GM12878 (cell line): ENCODE measurements around the gene BTBD9. TPM values are rescaled to one million over a fixed set of nuclear protein-coding genes. Genes with fewer than 3 reads are reported as not detected.

ENCODE experiments used
- ATAC-seq: fragments of 200-7000 bp; cut with Tn5 transposase; 3 replicates; pipeline ENCODE4 v1.9.1; 2020; ENCODE audit warnings: mild to moderate bottlenecking, moderate library complexity
- BruUV-seq: library from RNA; stranded (reverse); fragments of 400-500 nt; replicated peaks from 2 replicates; lab custom pipeline; 2021; lab: Mats Ljungman, UMichigan
- CTCF ChIA-PET: fragments of 300-600 bp; sonication (Branson Sonifier 250); formaldehyde crosslinking; extraction: SDS; loops from one replicate; lab custom pipeline; 2021; ENCODE audit warnings: inconsistent platforms; lab: Yijun Ruan, JAX
- POLR2A ChIA-PET: fragments of 350-600 bp; formaldehyde crosslinking; extraction: SDS; loops from one replicate; lab custom pipeline; 2021; ENCODE audit warnings: inconsistent platforms; lab: Charles Lee
- RAD21 ChIA-PET: fragments of 300-600 bp; sonication (Branson Sonifier 250); formaldehyde crosslinking; loops from one replicate; lab custom pipeline; 2023; ENCODE audit warnings: antibody characterized with exemption; ENCODE audit not compliant: unreplicated experiment; lab: Charles Lee
- SMC1A ChIA-PET: fragments of 300-600 bp; sonication (Branson Sonifier 250); formaldehyde crosslinking; loops from one replicate; lab custom pipeline; 2023; ENCODE audit not compliant: unreplicated experiment, uncharacterized antibody; lab: Charles Lee
- DNase-seq: peaks from one replicate; pipeline ENCODE4 v3.0.0-alpha.2; 2011; ENCODE audit warnings: low read depth, low spot score
- FAIRE-seq: peaks from 3 replicates; lab custom pipeline; 2011; peaks lifted over from hg19 to GRCh38; lab: Jason Lieb, UNC
- H2AFZ ChIP-seq: 2 replicates; pipeline ENCODE4 v1.6.0; 2011; ENCODE audit warnings: low read depth, low read length, control low read depth; ENCODE audit not compliant: control insufficient read depth
- H3K27ac ChIP-seq: 2 replicates; pipeline ENCODE4 v1.5.1; 2011; ENCODE audit warnings: control low read depth; ENCODE audit not compliant: control insufficient read depth, insufficient read depth
- H3K27me3 ChIP-seq, 2 experiments: replicated peaks in 1 of 2; 2 replicates each; pipeline versions ENCODE4 v1.6.0 to v1.6.1; 2011; ENCODE audit warnings: low read length in 1 of 2; ENCODE audit not compliant: control insufficient read depth in 2 of 2, insufficient read depth in 2 of 2
- H3K36me3 ChIP-seq, 2 experiments: 2 replicates each; pipeline ENCODE4 v1.5.1; 2011; ENCODE audit warnings: low read length in 1 of 2; ENCODE audit not compliant: control insufficient read depth in 2 of 2, insufficient read depth in 2 of 2
- H3K4me1 ChIP-seq: 2 replicates; pipeline ENCODE4 v1.6.1; 2011; ENCODE audit warnings: mild to moderate bottlenecking, low read length, moderate library complexity, mixed read lengths; ENCODE audit not compliant: control insufficient read depth, insufficient read depth
- H3K4me2 ChIP-seq: 2 replicates; pipeline ENCODE4 v1.6.0; 2011; ENCODE audit warnings: control low read depth; ENCODE audit not compliant: control insufficient read depth, insufficient read depth
- H3K4me3 ChIP-seq: fragments of 200-600 bp; sonication (generic); 2 replicates; pipeline ENCODE4 v1.5.1; 2016
- H3K79me2 ChIP-seq: 2 replicates; pipeline ENCODE4 v1.6.0; 2011; ENCODE audit warnings: low read length; ENCODE audit not compliant: control insufficient read depth, insufficient read depth
- H3K9ac ChIP-seq: 2 replicates; pipeline ENCODE4 v1.8.0; 2011; ENCODE audit warnings: low read length, control low read depth, mixed read lengths; ENCODE audit not compliant: control insufficient read depth, insufficient read depth
- H3K9me3 ChIP-seq: replicated peaks from 3 replicates; pipeline ENCODE4 v1.5.1; 2011; ENCODE audit warnings: mild to moderate bottlenecking, low read length; ENCODE audit not compliant: control insufficient read depth, insufficient read depth
- H4K20me1 ChIP-seq: 2 replicates; pipeline ENCODE4 v1.6.0; 2011; ENCODE audit not compliant: control insufficient read depth, insufficient read depth
- BRCA1 ChIP-seq: IDR thresholded peaks from 2 replicates; pipeline ENCODE4 v1.6.1; 2011; ENCODE audit warnings: low read depth, low read length, improper control_type of control experiment
- CREM ChIP-seq: IDR thresholded peaks from 2 replicates; pipeline ENCODE4 v1.6.1; 2014; ENCODE audit warnings: antibody characterized with exemption, low read depth
- E4F1 ChIP-seq: fragments of 450-650 bp; IDR thresholded peaks from 2 replicates; pipeline ENCODE4 v1.6.1; 2018; ENCODE audit warnings: borderline replicate concordance, mild to moderate bottlenecking; ENCODE audit not compliant: partially characterized antibody
- FOS ChIP-seq: IDR thresholded peaks from 3 replicates; pipeline ENCODE4 v1.6.1; 2011; ENCODE audit warnings: borderline replicate concordance; ENCODE audit not compliant: insufficient read length; ENCODE audit errors: extremely low read depth
- JUNB ChIP-seq: IDR thresholded peaks from 2 replicates; pipeline ENCODE4 v1.6.1; 2016; ENCODE audit warnings: antibody characterized with exemption, mild to moderate bottlenecking
- MEF2B ChIP-seq: fragments of 450-650 bp; IDR thresholded peaks from 2 replicates; pipeline ENCODE4 v1.6.1; 2018; ENCODE audit warnings: mild to moderate bottlenecking, moderate library complexity; ENCODE audit not compliant: partially characterized antibody, poor library complexity, severe bottlenecking
- PML ChIP-seq: IDR thresholded peaks from 2 replicates; pipeline ENCODE4 v1.6.1; 2012; ENCODE audit warnings: low read length, inconsistent platforms
- POLR2A ChIP-seq: IDR thresholded peaks from 2 replicates; pipeline ENCODE4 v1.6.1; 2011; ENCODE audit warnings: low read depth, mild to moderate bottlenecking, low read length
- POLR2AphosphoS5 ChIP-seq: IDR thresholded peaks from 2 replicates; pipeline ENCODE4 v1.6.1; 2011; ENCODE audit warnings: mild to moderate bottlenecking, low read length, inconsistent platforms
- SRF ChIP-seq, 2 experiments: IDR thresholded peaks; 2 replicates each; pipeline ENCODE4 v1.6.1; 2011; ENCODE audit warnings: low read depth in 2 of 2, low read length in 2 of 2, mild to moderate bottlenecking in 1 of 2, moderate library complexity in 1 of 2
- TCF12 ChIP-seq: IDR thresholded peaks from 2 replicates; pipeline ENCODE4 v1.6.1; 2011; ENCODE audit warnings: low read depth, mild to moderate bottlenecking, low read length
- WGBS: methylation state at CpG from one replicate; pipeline ENCODE4 v1.1.6; 2016; ENCODE audit warnings: low lambda C conversion rate; ENCODE audit not compliant: insufficient replicate concordance, insufficient coverage; ENCODE audit errors: missing lambda C conversion rate; 5-methylcytosine and 5-hydroxymethylcytosine counted together
- in situ Hi-C: fragments of 300-500 bp; cut with MboI; formaldehyde crosslinking; loops from 9 replicates; pipeline ENCODE4 v1.14.3; 2018; ENCODE audit warnings: mixed read lengths
- intact Hi-C: fragments of 100-400 bp; cut with micrococcal nuclease; formaldehyde crosslinking; loops from one replicate; pipeline ENCODE4 v1.14.2; 2022; ENCODE audit not compliant: unreplicated experiment
- polyA plus RNA-seq, 11 experiments: library from polyadenylated mRNA; depleted of rRNA in 4 of 11; unstranded in 6 of 11; stranded (reverse) in 5 of 11; fragments of >200 nt; fragmentation: Nextera tagmentation in 4 of 11; fragmentation: Illumina TruSeq in 1 of 11; extraction: Ambion mirVana in 4 of 11; extraction: Trizol in 1 of 11; gene quantifications; 1 replicate in 1 of 11; 2 replicates in 10 of 11; pipeline versions ENCODE4 v1.2.1 to v1.2.3, GENCODE V29; 2011 to 2016; ENCODE audit warnings: inconsistent platforms in 2 of 11, missing spikeins in 2 of 11, low read depth in 1 of 11
- total RNA-seq, 4 experiments: library from RNA; depleted of rRNA in 3 of 4; stranded (reverse); fragments of >200 nt in 3 of 4; fragmentation: Illumina TruSeq in 1 of 4; extraction: Trizol in 1 of 4; gene quantifications; 2 replicates each; pipeline versions ENCODE4 v1.2.1 to v1.2.3, GENCODE V29; 2013 to 2021
- TF ChIP-seq, protein P1 (sequence below): fragments of 450-650 bp; IDR thresholded peaks from 2 replicates; pipeline ENCODE4 v1.6.1; 2017; ENCODE audit warnings: mild to moderate bottlenecking
- TF ChIP-seq, protein P2 (sequence below): IDR thresholded peaks from 2 replicates; pipeline ENCODE4 v1.6.1; 2011; ENCODE audit warnings: low read depth, mild to moderate bottlenecking, low read length, moderate library complexity, borderline replicate concordance; ENCODE audit errors: extremely low read depth
- TF ChIP-seq, protein P3 (sequence below): fragments of 450-650 bp; IDR thresholded peaks from 2 replicates; pipeline ENCODE4 v1.6.1; 2014; ENCODE audit warnings: mild to moderate bottlenecking

BTBD9 gene
- total and polyA plus RNA-seq, 10 of the 15 experiments (the other 5 are each of a cell fraction or from before 2014, with no cell fraction given), result 0.22 to 8.6 (median 4.6) TPM

DNA sequence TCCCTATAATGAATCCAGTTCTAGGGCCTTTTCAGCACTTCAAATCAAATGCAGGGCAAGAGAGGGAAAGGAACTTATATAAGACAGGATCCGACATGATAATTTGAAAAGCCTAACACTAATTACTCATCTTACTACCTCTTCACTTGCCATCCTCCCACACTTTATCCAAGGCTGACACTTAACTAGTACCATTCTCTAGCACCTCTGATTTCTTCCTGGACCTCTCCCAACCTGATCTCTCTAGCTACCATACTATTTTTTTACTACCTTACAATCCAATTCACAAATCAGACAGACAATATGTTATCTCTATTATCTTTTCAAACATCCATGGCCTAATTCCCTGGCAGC is 50.4 kb downstream of the BTBD9 start:
- H3K4me1 ChIP-seq, result no peaks in the 10 kb centered on the region
- no peaks in the 10 kb centered on the region for H3K79me2 ChIP-seq
- H3K4me2 ChIP-seq, result no peak overlapping the region
- no peak for FAIRE-seq
- no peak overlapping the region for H3K4me3 ChIP-seq
- DNase-seq, result no peak
- ChIA-PET POLR2A (no interaction called here), CTCF (no interaction called here), SMC1A (interaction anchor here (2.9 kb wide), 1 partner anchor 19 kb away, joined by 8 read pairs; no protein-coding TSS in a partner anchor), RAD21 (interaction anchor here (0.8 kb wide), 1 partner anchor 19 kb away, joined by 3 read pairs; no protein-coding TSS in a partner anchor)
- ATAC-seq, result no peak
- in situ Hi-C loops (no loop called here), intact Hi-C loops (no loop called here)
- WGBS, result 100% methylated on average over 1 of the region's 1 CpG
- no peaks in the 10 kb centered on the region for H3K27me3 ChIP-seq
- no TSS peak for BruUV-seq
- no peaks in the 10 kb centered on the region for H3K9me3 ChIP-seq
- H3K36me3 ChIP-seq, result no peaks in the 10 kb centered on the region
- TF ChIP-seq BRCA1, result no peak
- TF ChIP-seq MEF2B, result no peak
- no peak for TF ChIP-seq FOS
- TF ChIP-seq, protein P1, sequence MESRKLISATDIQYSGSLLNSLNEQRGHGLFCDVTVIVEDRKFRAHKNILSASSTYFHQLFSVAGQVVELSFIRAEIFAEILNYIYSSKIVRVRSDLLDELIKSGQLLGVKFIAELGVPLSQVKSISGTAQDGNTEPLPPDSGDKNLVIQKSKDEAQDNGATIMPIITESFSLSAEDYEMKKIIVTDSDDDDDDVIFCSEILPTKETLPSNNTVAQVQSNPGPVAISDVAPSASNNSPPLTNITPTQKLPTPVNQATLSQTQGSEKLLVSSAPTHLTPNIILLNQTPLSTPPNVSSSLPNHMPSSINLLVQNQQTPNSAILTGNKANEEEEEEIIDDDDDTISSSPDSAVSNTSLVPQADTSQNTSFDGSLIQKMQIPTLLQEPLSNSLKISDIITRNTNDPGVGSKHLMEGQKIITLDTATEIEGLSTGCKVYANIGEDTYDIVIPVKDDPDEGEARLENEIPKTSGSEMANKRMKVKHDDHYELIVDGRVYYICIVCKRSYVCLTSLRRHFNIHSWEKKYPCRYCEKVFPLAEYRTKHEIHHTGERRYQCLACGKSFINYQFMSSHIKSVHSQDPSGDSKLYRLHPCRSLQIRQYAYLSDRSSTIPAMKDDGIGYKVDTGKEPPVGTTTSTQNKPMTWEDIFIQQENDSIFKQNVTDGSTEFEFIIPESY, result no peak
- TF ChIP-seq E4F1, result no peak
- TF ChIP-seq CREM, result no peak
- TF ChIP-seq PML, result no peak
- TF ChIP-seq, protein P2, sequence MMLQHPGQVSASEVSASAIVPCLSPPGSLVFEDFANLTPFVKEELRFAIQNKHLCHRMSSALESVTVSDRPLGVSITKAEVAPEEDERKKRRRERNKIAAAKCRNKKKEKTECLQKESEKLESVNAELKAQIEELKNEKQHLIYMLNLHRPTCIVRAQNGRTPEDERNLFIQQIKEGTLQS, result no peak
- TF ChIP-seq, protein P3, sequence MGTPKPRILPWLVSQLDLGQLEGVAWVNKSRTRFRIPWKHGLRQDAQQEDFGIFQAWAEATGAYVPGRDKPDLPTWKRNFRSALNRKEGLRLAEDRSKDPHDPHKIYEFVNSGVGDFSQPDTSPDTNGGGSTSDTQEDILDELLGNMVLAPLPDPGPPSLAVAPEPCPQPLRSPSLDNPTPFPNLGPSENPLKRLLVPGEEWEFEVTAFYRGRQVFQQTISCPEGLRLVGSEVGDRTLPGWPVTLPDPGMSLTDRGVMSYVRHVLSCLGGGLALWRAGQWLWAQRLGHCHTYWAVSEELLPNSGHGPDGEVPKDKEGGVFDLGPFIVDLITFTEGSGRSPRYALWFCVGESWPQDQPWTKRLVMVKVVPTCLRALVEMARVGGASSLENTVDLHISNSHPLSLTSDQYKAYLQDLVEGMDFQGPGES, result no peak
- TF ChIP-seq SRF (IDR thresholded peaks at IDR 0.05; ENCODE audit: low read depth in 2 of 2, low read length in 2 of 2), result no peak
- no peak for TF ChIP-seq TCF12
- TF ChIP-seq JUNB, result no peak
- no peak for TF ChIP-seq POLR2AphosphoS5
- no peak for TF ChIP-seq POLR2A
- no peak overlapping the region for H3K27ac ChIP-seq
- H4K20me1 ChIP-seq, result no peaks in the 10 kb centered on the region
- no peak overlapping the region for H3K9ac ChIP-seq
- no peak overlapping the region for H2AFZ ChIP-seq
